Activated CD4-positive, alpha-beta T cell treated with anti-CD3 and anti-CD28 coated beads, Interleukin-2, amount 50 U/mL, for 4 hours (primary cell): ENCODE measurements around the gene MRPS2.

Experiments
- DNase-seq, 2 experiments: peaks; one replicate each; pipeline ENCODE4 v3.0.0-alpha.2; 2020

MRPS2 gene

DNA sequence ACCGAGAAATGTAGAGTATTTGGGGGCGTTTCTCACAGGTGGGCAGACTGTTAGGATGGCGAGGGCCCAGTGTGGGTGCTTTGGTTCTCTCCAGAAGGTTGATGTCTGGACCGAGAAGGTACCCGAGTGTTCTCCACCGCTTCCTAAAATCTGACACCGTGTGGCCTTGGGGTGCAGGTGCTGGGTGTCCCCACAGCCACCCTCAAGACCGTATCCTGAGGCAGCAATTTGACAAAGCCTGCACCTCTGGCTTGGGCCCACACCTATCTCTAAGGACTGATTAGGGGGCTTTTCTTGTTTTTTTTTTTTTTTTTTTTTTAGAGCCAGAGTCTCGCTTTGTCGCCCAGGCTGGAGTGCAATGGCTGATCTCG lies 19.6 kb upstream of the MRPS2 start:
- no peak for DNase-seq

- DNase-seq: no peak
Observed at GRCh38 chr9:135482015-135482754, 18.3 kb upstream of the MRPS2 start.

DNA sequence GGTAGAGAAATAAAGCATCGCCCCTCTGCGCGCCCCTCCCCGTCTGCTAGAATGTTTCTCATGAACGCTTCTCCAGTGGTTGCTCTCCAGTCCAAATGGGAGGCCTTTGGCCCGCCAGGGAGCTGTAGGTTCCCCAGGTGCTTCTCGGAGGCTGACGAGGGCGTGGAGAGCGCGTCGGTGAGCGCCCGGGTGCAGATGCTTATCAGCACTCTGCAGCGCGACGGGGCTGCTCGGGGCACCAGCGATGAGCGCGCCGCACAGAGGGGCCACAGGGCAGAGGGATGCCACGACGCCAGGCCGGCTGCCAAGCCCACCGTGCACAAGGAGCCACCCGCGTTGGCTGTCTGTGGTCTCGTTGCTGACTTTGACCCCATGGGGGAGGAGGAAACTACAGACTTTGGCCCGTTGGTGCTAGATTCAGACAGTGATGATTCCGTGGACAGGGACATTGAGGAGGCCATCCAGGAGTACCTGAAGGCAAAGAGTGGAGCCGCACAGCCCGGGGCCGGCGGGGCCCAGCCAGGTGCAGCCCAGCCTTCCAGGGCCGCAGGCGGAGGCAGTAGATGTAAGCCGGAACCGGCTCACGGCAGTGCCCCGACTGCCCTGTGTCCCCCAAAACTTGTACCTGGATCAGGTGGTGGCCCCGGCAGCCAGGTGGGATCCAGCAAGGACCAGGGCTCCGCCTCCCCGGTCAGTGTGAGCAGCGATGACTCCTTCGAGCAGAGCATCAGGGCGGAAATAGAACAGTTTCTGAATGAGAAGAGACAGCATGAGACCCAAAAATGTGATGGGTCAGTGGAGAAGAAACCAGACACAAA lies 15.8 kb upstream of the MRPS2 start:
- no peak for DNase-seq

GRCh38 chr9:135485385-135485784 lies 15.1 kb upstream of the MRPS2 start:
- no peak for DNase-seq

DNA sequence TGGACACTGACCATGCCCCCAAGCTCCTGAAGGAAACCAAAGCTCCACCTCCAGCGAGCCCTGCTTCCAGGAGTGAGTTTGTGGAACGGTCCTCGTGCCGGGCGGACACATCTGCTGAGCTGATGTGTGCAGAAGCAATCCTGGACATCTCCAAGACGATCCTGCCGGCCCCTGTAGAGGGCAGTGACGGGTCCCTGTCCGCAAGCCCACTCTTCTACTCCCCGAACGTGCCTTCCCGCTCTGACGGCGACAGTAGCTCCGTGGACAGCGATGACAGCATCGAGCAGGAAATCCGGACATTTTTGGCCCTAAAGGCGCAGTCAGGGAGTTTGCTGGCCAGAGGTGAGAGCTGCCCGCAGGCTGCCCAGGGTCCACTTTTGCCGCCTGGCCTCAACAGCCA lies 14.7 kb upstream of the MRPS2 start:
- DNase-seq: no peak

DNA sequence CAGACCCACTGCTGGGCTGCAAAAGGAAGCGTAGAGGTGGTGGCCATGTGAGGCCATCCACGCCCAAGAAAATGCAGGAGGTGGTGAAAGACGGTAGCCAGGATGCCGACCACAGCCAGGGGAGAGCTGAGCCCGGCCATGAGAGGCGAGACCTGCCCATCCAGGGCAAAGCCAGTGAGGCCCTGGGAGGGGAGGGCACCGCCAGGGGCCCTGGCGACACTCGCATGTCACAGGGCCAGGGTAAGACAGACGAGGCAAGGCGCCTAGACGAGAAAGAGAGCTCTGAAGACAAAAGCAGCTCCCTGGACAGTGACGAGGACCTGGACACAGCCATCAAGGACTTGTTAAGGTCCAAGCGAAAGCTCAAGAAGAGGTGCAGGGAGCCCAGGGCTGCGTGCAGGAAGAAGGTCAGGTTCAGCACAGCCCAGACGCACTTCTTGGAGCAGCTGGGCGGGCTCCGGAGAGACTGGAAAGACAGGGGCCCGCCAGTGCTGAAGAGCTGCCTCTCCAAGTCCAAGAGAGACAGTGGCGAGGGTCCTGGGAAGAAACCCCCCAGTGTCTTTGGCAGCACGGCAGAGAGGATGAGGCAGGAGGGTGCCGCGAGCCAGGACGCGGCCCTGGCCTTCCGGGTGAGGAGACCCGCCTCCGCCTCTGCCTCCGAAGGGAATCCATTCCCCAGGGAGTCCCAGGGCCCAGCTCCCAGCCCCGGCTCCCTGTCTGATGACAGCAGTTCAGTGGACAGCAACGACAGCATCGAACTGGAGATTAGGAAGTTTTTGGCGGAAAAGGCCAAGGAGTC lies 14.0 kb upstream of the MRPS2 start:
- no peak for DNase-seq

DNA sequence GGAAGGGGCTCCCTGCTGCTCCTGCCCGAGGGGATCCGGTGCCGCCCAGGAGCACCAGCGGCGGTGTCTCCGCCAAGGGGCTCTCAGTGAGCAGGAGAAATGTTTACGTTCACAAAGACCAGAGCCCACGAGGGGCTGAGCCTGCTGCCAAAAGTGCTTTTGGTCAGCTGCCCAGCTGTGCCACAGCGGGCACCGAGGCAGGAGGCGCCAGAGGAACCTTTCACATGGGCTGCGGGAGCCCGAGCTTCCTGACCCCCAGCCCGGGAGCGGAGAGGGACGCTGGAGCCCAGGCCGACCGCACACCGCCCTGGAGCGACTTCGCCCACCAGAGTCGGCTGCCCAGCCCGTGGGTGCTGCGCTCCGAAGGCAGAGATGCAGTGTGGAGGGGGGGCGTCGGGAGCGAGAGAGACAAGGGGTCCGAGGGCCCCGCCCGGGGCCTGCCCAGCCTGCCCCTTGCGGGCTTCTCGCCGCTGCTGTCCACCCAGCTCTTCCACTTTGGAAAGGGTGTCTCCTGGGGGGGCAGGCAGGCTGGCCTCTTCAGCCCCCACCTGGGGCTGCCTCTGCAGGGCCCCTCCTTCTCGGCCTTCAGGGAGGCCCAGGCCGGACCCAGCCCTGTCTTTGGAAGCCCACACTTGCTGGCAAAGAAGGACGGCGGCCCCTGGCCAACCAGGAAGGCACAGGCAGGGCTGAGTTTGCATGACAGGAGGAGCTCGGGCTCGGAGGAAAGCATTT lies 13.0 kb upstream of the MRPS2 start:
- DNase-seq: no peak

DNA sequence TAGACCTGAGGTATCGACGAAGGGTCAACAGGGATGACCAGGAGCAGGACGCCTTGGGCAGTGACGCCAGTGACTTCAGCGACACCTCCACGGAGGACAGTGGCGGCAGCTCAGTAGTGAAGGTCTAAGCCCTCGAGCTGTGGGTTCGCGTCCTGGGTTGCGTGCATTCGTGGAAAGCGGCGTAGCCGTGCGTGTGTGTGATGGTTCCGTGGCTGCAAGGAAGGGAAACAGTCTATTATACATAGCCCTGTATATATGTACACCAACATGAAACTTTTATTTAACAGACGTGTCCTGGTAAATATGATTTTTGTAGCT lies 12.5 kb upstream of the MRPS2 start:
- DNase-seq: no peak

DNA sequence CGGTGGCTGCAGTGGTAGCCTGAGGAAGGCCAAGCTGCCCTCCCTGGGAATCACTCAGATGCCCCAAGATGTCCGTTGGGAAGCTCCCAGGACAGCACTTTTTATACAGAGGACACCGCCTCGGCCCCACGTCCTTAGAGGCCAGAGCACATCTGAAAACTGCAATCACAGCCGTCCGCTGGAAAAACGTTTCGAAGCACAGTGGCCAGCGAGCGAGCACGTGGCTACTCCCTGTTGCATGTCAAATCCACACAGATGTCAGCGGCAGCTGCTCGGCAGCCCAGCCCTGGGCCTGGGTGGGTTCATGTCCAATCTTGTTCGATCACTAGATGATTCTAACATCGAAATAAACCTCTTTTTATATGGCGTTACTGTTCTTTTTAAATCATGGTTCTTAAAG lies 12.0 kb upstream of the MRPS2 start:
- DNase-seq: no peak

- DNase-seq: no peak
Observed at GRCh38 chr9:135489188-135489906, 11.1 kb upstream of the MRPS2 start.

DNA sequence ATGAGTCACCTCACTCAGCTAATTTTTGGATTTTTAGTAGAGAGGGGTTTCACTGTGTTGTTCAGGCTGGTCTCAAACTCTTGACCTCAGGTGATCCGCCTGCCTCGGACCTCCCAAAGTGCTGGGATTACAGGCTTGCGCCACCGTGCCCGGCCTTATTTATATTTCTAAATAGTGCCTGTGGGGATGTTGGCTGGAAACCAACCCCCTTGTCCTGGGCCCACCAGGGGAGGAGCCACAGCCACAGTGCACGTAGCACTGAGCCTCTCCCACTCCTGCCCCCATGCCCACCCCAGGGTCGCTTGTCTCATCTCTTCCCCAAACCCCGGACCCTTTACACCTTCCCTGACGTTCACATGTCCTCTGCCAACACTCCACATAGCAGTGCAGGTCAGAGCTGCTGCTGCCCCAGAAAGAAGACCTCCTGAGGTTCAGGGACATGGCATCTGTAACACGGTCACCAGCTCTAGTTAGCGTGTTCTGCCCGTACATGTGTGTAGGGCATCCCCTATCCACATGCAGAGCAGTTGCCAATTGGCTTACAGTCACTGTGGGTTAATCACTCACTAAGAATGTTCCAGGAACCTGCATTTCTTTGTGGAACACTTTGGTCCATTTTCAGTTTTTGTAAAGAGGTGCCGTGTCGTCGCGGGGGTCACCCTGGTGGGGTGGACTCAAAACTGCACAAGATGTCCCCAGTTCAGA lies 10.2 kb upstream of the MRPS2 start:
- no peak for DNase-seq

DNA sequence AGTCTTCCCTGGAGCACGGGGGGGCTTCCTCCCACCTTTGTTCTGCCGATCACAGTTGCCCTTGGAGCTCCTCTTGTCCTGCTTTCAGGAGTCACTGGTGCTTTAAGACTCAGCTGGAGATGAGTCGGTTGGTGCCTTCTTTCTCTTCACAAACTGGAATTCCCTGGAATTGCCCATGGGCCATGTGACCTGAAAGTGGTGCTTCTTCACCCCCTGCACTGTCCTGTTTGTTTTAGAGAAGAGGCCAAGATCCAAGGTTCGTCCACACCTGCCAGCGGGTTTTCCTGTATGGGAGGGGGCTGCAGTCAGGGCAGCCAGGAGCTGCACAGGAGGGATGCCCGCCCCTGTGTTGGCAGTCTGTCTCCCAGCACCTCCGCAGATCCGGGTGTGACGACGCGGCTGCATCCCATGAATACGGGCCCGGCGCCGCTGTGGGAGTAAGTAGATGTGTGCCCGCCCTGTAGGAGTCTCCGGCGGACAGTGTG lies 9.5 kb upstream of the MRPS2 start:
- no peak for DNase-seq

DNA sequence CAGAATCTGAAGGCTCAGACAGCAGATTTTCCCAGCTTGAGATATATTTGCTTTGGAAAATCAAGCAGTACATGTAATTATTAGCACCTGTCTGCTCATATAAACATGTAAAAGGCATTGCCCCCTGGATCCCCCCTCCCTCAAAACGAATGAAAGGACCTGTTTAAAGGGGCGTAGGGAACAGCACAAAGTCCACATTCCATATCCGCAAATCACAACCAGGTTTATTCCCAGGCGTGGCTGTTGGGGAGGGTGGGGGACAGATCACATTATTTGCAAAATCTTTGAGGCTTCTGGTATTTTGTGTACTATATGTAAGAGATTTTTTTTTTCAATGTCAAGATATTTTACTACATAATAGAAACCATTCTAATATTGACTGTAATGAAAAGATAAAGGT lies 8.7 kb upstream of the MRPS2 start:
- no peak for DNase-seq

DNA sequence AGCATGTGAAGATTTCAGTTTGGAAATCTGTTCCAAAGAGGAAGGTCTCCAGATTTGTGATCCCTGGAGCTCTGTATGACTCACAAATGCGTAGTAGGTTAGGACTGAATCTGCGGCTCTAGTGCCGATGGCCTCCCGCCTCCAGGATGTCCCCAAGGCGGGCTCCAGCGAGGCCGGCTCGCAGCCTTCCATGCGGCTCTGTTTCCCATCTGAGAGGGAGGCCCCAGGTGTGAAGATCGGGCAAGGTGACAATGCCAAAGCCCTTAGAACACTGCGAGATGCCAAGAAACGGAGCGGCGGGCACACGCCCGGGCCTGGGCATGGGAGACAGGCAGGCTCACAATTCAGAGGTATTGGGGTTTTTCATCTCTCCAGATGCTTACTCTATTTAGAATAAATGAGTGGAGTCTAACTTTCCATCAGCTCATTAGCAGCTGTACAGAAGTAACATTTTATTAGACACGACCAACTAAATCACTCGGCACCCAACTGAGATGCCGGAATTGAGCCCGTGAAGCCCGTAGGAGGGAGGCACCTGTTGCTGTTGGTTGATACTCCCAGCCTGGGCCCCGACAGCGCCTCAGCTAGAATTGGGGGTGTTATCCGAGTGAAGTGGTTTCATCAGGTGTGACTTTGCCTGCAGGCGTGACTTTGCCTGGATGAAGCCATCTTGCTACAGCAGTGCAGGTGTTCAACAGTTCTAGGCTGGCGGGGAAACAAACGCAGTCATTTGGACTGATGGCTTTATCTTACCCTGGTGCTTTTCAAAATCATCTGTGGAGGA lies 7.4 kb upstream of the MRPS2 start:
- DNase-seq: no peak

- DNase-seq: no peak
Observed at GRCh38 chr9:135494791-135495559, 5.5 kb upstream of the MRPS2 start.

DNA sequence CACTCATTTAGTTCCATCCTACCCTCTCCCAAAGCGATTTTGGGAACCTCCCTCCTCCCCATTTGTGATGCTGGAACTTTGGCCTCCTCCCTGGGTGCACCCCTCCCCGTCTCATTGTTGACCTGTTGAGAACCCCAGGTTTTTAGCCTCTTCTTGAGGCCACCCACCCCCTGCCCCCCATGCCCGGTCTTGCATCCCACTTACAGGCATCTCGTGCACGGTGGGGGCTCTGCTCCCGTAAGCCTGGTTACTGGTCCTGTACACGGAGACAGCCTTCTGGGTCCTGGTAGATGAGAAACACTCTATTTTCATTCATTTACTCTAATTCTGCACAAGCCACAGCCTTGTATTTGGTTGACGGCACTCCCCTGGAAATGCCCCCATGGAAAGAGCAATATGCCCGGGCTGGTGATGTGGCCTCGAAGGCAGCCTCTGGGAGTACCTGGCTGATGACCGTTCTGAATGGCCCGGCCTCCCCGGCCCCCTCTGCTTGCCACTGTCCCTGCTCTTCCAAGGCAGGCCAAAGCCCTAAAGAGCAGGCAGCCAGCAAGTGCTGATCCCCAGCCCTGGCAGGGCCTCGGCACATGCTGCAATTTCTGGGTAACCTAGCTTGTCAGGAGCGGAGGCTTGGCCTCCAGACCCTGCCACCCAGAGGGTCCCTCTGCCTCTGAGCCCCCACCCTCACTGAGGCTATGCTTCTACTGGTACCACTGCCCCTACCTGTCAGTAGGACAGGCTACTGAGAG lies 1.9 kb upstream of the MRPS2 start:
- no peak for DNase-seq

- peak; percentile 91 for DNase-seq
Observed at GRCh38 chr9:135499326-135500070, 984 bp upstream of the MRPS2 start.

DNA sequence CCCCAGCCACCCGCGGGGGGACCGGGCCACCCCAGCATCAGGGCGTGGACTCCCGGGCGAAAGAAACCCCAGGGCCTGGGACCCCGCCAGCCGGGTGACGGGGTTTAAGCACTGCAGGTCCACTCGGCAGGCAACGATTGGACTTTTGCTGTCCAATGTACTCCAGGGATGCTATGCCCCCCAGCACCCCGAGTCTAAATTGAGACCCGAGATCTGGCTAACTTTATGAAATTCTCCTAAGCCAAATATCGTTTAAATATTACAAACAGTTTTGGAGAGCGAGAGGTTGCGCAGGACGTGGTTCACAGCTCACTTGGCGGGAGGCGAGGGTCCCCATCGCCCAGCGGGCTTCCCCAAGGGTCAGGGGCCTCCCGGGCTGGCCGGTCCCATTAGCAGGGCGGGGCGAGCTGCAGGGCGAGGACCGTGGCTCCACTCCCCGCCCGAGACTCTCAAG lies 384 bp upstream of the MRPS2 start:
- no peak for DNase-seq
